ENCODE results near the gene JMJD4.

The JMJD4 gene

DNA sequence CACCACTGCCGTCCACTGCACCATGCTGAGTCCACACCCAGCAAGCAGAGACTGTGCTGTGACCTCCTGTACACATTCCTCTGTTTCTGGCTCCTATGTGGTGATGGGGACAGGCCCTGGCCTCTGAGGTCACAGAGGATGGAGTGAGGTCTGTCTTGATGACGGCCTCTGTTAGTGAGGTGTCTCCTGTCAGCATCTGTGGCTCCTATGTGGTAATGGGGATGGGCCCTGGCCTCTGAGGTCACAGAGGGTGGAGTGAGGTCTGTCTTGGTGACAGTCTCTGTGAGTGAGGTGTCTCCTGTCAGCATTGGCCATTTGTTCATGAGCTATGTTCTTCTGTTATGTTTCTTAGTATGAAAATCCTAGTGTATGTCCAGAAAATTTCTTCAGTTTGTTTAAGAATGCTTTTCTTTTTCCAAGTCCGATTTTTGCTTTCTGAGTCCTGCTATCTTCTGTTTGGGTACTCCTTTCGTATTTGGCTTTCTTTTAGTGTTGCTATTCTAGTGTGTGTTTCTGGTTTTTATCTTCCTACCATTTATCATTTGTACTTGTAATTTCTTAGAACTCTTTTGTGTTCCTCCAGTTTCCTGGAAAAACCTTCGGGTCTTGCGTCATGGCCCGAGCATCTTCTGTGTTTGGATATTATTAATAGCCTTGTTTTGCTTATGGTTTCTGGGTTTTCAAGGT, 13.5 kb upstream of the JMJD4 start:
- H3K27ac ChIP-seq, result no peak overlapping the region
- TF ChIP-seq, protein P1, sequence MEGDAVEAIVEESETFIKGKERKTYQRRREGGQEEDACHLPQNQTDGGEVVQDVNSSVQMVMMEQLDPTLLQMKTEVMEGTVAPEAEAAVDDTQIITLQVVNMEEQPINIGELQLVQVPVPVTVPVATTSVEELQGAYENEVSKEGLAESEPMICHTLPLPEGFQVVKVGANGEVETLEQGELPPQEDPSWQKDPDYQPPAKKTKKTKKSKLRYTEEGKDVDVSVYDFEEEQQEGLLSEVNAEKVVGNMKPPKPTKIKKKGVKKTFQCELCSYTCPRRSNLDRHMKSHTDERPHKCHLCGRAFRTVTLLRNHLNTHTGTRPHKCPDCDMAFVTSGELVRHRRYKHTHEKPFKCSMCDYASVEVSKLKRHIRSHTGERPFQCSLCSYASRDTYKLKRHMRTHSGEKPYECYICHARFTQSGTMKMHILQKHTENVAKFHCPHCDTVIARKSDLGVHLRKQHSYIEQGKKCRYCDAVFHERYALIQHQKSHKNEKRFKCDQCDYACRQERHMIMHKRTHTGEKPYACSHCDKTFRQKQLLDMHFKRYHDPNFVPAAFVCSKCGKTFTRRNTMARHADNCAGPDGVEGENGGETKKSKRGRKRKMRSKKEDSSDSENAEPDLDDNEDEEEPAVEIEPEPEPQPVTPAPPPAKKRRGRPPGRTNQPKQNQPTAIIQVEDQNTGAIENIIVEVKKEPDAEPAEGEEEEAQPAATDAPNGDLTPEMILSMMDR (conservative IDR thresholded peaks at IDR 0.05), result no peak

DNA sequence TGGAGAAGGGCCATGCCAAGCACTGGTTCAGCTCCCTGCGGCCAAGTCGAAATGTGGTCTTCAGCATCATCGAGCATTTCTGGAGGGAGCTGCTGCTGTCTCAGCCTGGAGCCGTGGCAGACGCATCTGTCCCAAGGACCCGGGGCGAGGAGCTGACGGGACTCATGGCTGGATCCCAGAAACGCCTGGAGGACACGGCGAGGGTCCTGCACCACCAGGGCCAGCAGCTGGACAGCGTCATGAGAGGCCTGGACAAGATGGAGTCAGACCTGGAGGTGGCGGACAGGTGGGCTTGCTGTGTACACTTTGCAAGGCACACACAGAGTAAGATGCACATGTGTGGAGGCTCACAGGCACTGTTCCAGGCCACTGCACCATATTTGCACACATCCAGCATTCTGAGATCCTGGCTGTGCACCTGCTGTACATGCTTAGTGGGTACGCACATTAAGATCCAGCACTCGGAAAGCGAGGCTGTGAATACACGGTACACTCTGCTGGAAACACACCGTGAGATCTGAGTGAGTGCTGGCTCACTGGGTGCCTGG, 12.9 kb upstream of the JMJD4 start:
- TF ChIP-seq, protein P1 (conservative IDR thresholded peaks at IDR 0.05), result no peak
- no peak overlapping the region for H3K27ac ChIP-seq

DNA sequence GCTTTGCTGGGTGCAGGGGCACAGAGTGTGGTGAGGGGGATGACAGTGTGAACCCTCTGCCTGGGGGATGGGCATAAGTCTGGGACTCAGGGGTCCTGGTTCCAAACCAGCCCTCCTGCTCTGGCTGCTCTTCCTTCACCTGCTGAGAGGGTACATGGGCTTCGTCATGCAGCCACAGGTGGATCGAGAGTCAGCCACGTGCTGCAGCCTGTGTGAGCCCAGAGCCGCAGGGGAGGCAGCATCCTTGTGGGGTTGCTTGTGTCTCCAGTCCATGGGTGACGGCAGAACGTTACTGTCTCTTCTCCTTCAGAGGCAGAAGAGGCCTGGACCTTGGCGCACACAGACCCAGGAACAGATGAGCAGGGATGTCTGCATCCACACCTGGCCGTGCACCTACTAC, 12.3 kb upstream of the JMJD4 start:
- TF ChIP-seq, protein P1 (conservative IDR thresholded peaks at IDR 0.05), result no peak
- no peak overlapping the region for H3K27ac ChIP-seq

DNA sequence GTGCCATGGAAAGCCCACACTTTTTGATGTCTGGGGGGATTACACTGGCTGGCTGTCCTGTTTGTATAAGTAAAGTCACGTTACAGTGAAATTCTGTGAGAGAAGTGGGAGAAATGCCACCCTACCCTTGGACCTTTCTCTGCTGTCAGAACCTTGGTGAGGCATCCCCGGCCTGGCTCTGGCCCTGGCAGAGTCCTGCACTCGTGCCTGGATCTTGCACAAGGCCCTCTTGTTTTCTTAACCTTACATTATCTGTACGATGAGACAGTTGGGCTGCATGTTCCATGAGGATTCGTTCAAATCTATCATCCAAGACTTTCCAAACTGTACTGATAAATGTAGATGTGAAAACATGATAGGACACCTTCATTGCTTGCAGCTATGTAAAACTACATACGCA, 11.6 kb upstream of the JMJD4 start:
- TF ChIP-seq, protein P1 (conservative IDR thresholded peaks at IDR 0.05), result no peak
- no peak overlapping the region for H3K27ac ChIP-seq

DNA sequence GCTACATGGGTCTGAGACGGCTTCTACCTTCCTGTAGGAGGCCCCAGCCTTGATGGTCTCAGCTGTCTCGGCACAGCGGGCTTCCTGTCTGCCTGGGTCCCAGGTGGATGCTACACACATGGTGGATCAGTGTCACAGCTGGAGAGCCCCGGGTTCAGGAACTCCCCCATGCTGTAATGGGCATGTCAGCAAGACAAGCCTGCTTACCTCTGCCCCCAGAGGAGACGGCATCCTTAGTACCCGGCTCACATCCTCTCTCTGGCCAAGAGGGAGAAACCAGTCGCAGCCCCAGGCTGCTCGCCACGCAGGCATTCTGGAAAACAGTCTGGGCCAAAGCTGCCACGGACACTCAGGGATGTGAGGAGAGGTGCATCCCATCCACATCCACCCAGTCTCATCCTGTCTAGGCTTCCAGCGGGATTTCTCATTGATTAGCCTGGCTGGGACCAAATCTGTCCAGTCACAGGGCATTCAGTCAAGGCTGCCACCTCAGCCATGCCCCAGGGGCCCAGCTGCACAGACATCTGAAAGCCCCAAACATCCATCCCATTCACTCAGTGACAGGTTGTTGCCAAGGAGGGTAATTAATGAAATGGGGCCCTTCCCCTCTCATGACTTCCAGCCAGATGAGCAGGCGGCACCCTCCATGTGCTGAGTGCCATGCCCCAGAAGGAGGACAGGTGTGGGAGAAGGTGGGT, 10.6 kb upstream of the JMJD4 start:
- TF ChIP-seq, protein P1 (conservative IDR thresholded peaks at IDR 0.05), result no peak
- H3K27ac ChIP-seq, result no peak overlapping the region

DNA sequence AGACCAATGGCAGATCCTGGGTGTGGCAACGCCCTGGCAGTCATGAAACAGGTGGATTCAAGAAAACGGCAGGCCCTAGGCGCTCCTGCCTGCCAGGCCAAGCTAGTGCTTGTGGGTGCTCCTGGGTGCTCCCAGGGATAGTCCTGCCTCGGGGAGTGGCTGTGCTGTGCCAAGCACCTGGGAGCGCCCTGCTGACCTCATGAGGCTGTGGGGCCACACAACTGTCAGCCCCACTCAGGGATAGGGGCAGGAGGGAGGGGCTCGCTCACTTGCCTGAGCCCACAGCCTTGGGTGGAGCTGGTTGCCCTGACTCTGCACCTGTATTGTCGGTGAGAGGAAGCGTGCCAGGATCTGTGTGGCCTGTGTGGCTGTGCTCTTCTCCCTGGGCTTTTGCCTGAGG, 9.6 kb upstream of the JMJD4 start:
- H3K27ac ChIP-seq, result no peak overlapping the region
- TF ChIP-seq, protein P1 (conservative IDR thresholded peaks at IDR 0.05), result no peak

Data from VCaP (cell line).